Astrocyte of the spinal cord (primary cell): ENCODE data around the gene HK2.

ENCODE experiments used
- DNase-seq: peaks from one replicate; pipeline ENCODE4 v3.0.0; 2011; ENCODE audit warnings: low read depth, low spot score
- H3K4me3 ChIP-seq: 2 replicates; pipeline ENCODE4 v1.5.1; 2011; ENCODE audit warnings: low read depth, mild to moderate bottlenecking, low read length, moderate library complexity
- CTCF ChIP-seq: IDR thresholded peaks from 2 replicates; pipeline ENCODE4 v1.5.1; 2012; ENCODE audit warnings: low read depth, mild to moderate bottlenecking, low read length, inconsistent platforms
- in situ Hi-C: cut with HindIII; loops from 2 replicates; pipeline ENCODE4 v1.10.0; 2017; ENCODE audit warnings: low sequenced_read_pairs

The HK2 gene

GRCh38 chr2:74857215-74857614, 23.3 kb downstream of the HK2 start:
- no peak for DNase-seq
- no peak overlapping the region for H3K4me3 ChIP-seq
- in situ Hi-C loops = no loop called here
- no peak for TF ChIP-seq CTCF

GRCh38 chr2:74857725-74858124, 23.8 kb downstream of the HK2 start:
- TF ChIP-seq CTCF = no peak
- in situ Hi-C loops = no loop called here
- H3K4me3 ChIP-seq = no peak overlapping the region
- no peak for DNase-seq

GRCh38 chr2:74858281-74858680, 24.4 kb downstream of the HK2 start:
- no peak for TF ChIP-seq CTCF
- in situ Hi-C loops = no loop called here
- no peak overlapping the region for H3K4me3 ChIP-seq
- DNase-seq = no peak

- in situ Hi-C loops = no loop called here
- no peak for TF ChIP-seq CTCF
- no peak for DNase-seq
- no peak overlapping the region for H3K4me3 ChIP-seq
Observed at GRCh38 chr2:74860079-74860478, 26.2 kb downstream of the HK2 start.

GRCh38 chr2:74860521-74860920, 26.6 kb downstream of the HK2 start:
- DNase-seq = no peak
- in situ Hi-C loops = no loop called here
- TF ChIP-seq CTCF = no peak
- H3K4me3 ChIP-seq = no peak overlapping the region

- DNase-seq = no peak
- in situ Hi-C loops = no loop called here
- H3K4me3 ChIP-seq = no peak overlapping the region
- TF ChIP-seq CTCF = no peak
Observed at GRCh38 chr2:74861531-74861930, 27.6 kb downstream of the HK2 start.
